ENCODE data around the gene UBE2Q1.

UBE2Q1 gene
- total RNA-seq, result 128 to 131 reads per million in 2 donors

- peak; percentile 46 for DNase-seq
These were observed at the start of gene UBE2Q1 for GRCh38 chr1:154557939-154558719. Gene UBE2Q1, minus strand, starts transcription at chr1:154558662. Its CDS starts 109 bp downstream, at chr1:154558553.

DNA sequence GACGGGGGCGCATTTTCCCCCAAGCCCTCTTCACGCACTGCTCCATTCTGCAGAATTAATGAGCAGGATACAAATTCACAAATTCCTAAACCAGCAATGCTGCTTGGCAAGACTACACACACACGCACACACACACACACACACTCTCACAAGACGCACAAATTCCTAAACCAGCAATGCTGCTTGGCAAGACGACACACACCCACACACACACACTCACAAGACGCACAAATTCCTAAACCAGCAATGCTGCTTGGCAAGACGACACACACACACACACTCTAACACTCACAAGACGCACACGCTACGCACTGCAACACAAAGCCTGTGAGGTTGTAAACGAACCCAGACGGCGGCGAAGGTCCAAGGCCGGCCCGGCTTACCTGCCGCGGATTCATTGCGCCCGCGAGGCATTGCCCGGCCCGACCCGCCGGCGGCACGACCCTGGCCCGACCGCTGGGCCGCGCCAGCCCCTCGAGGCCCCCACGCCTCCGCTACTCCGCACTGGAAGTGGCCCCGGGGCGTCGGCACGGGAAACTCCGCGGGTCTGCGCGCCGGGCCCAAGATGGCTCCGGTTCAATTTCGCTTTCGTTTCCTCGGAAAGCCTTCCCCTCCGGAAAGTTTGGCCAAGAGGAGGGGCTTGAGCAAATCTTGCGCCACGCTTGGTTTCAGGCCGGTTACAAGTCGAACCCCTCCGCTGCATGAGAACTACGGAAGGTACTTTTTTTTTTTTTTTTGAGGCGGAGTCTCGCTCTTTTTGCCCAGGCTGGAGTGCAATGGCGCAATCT is 49.3 kb upstream of the UBE2Q1 start, which contains the start of gene ADAR:
TSS of gene ADAR (minus strand) at position 578 of the 788 bp plus-strand sequence. CDS start at position 398, 180 bp downstream.
- peak; percentile 67 for DNase-seq

- no peak for DNase-seq
These were observed 48.7 kb upstream of the UBE2Q1 start for GRCh38 chr1:154607106-154607608.

DNA sequence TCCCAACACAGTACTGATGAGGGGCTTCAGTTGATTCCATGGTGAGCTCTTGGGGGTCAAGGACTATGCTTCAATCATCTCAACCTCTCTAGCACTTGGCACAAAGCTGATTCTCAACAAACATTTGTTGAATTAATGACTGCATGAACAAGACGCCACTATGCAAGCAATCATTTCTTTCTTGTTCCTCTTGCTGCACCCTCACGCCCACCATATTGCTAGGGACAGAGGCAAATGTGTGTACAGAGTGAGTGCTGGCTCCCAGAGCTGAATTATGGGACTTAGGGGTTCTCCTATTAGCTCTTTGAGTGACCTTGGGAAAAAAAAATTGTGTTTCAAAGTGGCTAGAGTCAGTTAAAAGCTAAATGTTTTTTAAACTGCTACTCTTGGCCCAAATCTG is 47.1 kb upstream of the UBE2Q1 start:
- DNase-seq, result no peak

DNA sequence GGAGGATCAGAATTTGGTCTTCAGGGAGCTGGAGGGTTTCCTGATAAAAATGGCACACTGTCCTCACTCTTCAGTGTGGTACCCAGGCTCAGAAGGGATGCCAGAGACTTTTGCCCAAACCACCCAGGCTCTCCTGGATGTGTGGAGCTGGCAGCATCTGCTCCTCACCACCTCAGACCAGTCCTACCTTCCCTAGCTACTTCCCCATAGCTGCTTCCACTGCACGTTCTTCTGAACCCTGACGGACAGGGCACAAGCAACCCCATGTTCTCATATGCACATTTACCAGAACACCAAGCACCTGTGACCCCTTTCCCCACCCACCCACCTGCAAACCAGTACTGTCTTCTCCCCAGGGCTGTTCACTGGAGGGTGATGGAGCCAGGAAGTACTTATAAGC is 44.9 kb upstream of the UBE2Q1 start:
- DNase-seq, result no peak

DNA sequence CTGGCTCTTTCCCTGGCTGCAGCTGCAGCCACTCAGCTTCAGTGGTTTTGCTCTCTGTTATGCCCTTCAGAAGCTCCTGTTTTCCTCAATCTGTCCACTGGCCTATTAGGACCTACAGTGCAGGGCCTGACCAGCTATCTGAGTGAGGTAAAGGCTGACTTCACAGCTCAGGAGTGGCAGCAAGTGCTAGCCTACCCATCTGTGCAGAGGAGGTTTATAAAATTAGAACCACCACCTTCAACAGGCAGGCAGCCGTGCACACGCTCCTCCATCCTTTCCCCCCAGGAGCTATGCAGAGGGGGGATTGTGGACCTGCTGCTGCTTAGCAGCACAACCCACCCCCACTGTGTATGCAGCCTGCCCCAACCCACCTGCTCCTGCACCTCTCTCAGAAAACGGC is 41.2 kb upstream of the UBE2Q1 start:
- DNase-seq, result no peak

GRCh38 chr1:154598871-154599635 is 40.6 kb upstream of the UBE2Q1 start:
- DNase-seq, result no peak

DNA sequence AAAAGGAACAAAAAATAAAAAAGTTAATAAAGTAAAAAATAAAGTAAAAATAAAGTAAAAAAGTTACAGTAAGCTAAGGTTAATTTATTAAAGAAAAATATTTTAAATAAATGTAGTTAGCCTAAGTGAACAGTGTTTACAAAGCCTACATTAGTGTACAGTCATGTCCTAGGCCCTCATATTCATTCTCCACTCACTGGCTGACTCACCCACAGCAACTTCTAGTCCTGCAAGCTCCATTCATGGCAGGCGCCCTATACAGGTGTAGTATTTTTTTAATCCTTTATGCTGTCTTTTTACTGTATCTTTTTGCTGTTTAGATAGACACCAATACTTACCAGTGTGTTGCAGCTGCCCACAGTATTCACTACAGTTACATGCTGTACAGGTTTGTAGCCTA is 37.2 kb upstream of the UBE2Q1 start:
- DNase-seq, result no peak

DNA sequence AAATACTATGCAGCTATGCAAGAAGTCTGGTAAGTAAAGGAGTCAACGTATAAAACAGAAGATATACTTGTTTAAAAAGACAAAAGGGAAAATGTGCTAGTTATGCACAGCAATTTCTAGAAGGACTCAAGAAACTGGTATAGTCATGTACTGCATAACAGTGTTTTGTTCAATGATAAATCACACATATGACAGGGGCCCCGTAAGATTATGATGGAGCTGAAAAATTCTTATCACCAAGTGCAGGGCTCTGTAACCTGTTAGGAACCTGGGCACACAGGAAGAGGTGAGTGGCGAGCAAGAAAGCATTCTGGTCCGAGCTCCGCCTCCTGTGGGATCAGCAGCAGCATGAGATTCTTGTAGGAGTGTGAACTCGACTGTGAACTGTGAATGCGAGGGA is 36.3 kb upstream of the UBE2Q1 start:
- DNase-seq, result no peak

- DNase-seq, result no peak
These were observed 34.9 kb upstream of the UBE2Q1 start for GRCh38 chr1:154593390-154593789.

DNA sequence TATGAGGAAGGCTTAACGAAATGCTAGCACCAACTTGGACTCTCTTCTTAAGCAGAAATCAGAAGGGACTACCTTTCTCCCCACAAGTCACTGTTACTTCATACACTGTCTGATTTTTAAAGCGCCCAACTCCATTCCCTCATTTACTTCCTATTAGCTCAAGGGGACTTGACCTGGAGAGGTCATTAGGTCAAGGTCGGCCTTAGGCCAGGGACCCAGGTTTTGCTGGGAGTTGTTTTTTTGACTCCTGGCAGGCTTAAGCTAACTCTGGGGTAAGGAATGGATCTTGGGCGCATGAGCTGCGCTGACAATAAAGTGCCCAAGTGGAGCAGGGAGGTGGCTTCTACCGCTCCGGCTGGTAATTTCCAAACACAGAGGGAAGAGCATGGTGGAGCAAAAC is 32.7 kb upstream of the UBE2Q1 start:
- DNase-seq, result no peak

- no peak for DNase-seq
These were observed 32.3 kb upstream of the UBE2Q1 start for GRCh38 chr1:154590756-154591155.

- no peak for DNase-seq
These were observed 31.3 kb upstream of the UBE2Q1 start for GRCh38 chr1:154589780-154590179.

DNA sequence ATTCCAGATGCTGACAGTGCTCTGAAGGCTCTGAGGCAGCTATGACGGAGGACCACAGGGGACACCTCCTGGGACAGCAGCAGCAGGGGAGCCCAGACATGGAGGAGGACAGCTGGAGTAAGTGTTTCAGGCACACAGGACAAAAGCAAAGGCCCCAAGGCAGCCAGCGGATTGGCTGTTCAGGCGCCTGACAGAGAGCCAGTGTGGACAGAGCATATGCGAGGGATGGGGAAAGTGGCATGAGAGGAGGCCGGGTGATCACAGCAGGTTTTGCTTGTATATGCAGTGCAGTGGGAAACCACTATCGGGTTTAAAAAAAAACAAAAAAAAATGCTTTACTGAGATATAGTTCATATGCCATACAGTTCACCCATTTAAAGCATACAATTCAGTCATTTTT is 28.2 kb upstream of the UBE2Q1 start:
- DNase-seq, result no peak

GRCh38 chr1:154586231-154586630 is 27.8 kb upstream of the UBE2Q1 start:
- DNase-seq, result no peak

GRCh38 chr1:154584267-154584994 is 26.0 kb upstream of the UBE2Q1 start:
- DNase-seq, result no peak

DNA sequence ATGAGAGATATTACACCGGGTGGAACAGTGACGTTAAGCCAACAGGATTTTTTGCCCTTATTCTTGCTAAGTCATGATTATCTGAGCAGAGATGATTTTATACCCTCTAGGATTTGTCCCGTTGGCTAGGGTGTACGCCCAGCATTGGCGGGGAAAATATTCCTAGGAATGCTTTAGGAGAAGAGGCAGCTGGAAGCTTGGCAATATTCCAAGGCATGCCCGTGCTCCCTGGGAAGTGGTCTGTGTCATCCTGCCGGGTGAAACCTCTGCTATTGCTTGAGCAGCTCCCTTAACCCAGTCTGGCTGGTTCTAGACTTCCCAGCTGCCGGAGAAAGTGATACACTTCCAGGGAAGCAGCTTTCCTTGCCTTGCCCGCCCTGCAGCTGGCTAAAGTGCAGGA is 25.3 kb upstream of the UBE2Q1 start:
- no peak for DNase-seq

DNA sequence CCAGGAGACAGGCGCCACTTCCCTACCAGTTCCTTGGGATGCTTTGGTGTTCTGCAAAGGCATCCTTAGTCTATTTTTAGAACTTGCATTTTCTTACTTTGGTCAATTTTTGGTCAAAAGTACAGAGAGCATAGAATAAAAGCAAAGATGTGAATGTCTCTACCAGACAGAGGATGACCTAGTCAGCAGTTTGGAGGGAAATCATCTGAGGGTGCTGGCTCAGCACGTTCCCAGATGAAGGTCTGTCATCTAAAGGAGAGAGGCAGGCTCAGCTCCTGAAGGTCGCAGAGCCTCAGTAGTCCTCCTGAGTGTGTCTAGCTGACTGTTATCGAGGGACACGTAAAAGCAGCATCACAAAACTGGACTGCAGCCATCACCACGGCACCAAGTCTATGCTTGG is 24.4 kb upstream of the UBE2Q1 start:
- no peak for DNase-seq

GRCh38 chr1:154581766-154582165 is 23.3 kb upstream of the UBE2Q1 start:
- DNase-seq, result no peak

GRCh38 chr1:154579374-154579773 is 20.9 kb upstream of the UBE2Q1 start:
- no peak for DNase-seq

- no peak for DNase-seq
These were observed 19.6 kb upstream of the UBE2Q1 start for GRCh38 chr1:154578058-154578418.

DNA sequence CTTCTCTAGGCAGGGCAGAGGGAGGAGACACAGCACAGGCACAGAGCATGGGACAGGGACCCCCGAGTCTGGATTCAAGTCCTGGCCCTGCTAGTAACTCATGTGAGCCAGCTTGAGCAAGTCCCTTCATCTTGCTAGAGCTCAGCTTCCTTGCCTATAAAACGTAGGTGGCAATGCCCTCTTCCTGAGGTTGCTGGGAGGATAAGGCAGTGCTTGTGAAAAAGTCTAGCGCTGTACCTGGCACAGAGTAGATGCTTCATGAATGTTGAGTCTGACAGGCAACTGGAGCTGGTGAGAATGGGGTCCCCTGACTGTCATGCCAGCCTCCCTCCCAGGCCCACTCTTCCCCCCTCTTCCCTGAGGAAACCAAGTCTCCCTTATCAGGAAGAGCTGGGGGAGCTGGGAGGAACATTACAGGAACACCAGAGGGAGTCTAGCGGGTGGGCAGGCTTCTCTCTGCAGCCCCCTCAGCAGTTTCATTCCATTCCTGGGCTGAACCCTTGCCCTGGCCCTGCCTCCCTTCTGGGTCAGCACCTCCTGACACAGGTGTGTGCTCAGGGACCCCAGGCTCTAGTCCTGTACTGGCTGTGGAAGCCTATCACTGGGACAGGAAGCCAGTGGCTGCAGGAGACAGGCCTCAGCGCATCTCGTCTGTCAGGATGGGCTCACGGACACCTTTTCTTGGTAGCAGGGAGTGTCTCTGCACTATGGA is 19.0 kb upstream of the UBE2Q1 start:
- DNase-seq, result no peak
